ENCODE results near the gene TLK2.

GRCh38 chr17:62637809-62638208 lies 159.2 kb downstream of the TLK2 start:
- no peak for TF ChIP-seq TOX (CRISPR knock-in tag; IDR thresholded peaks at IDR 0.05; ENCODE audit: borderline replicate concordance)
- TF ChIP-seq PATZ1 (CRISPR knock-in tag; IDR thresholded peaks at IDR 0.05; ENCODE audit: borderline replicate concordance), result no peak
- TF ChIP-seq ZFP3 (CRISPR knock-in tag; IDR thresholded peaks at IDR 0.05), result no peak
- TF ChIP-seq ESRRG (CRISPR knock-in tag; IDR thresholded peaks at IDR 0.05), result no peak
- no peak for TF ChIP-seq ARNTL (CRISPR knock-in tag; IDR thresholded peaks at IDR 0.05; ENCODE audit: borderline replicate concordance, low read depth)
- no peak for TF ChIP-seq GLIS3 (CRISPR knock-in tag; IDR thresholded peaks at IDR 0.05)
- TF ChIP-seq RARB (CRISPR knock-in tag; IDR thresholded peaks at IDR 0.05), result no peak
- no peak for TF ChIP-seq ZNF8 (CRISPR knock-in tag; IDR thresholded peaks at IDR 0.05)
- TF ChIP-seq ISL1 (CRISPR knock-in tag; IDR thresholded peaks at IDR 0.05), result no peak
